ENCODE data around the gene KCNQ5.

DNA sequence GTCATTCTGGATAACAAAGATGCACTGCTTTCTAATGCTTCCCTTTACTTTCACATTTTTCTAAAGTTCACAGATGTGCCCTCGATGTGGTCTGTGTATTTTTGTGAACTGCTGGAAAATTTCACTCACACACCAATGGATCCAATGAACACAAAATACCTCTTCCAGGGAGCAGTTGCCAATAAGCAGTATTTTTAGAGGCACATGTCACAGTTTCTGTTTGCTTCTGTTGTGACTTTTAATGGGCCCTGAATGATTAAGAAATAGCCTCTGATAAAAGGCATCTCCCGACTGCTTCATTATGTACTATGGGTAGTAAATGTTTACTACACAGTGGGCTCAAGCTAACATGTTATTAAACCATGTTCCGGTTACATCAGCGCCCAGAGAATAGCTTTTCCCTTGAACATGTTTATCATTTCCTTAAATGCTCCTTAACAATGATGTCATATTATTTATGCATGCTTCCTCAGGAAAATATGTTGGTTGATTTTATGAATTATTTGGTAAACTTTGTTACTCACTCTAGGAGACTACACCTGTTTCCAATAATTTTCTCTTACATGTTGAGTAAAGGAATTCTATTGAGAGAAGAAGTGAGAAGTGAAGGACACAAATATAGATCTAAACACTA lies 188.0 kb downstream of the KCNQ5 start:
- TF ChIP-seq, protein P1, sequence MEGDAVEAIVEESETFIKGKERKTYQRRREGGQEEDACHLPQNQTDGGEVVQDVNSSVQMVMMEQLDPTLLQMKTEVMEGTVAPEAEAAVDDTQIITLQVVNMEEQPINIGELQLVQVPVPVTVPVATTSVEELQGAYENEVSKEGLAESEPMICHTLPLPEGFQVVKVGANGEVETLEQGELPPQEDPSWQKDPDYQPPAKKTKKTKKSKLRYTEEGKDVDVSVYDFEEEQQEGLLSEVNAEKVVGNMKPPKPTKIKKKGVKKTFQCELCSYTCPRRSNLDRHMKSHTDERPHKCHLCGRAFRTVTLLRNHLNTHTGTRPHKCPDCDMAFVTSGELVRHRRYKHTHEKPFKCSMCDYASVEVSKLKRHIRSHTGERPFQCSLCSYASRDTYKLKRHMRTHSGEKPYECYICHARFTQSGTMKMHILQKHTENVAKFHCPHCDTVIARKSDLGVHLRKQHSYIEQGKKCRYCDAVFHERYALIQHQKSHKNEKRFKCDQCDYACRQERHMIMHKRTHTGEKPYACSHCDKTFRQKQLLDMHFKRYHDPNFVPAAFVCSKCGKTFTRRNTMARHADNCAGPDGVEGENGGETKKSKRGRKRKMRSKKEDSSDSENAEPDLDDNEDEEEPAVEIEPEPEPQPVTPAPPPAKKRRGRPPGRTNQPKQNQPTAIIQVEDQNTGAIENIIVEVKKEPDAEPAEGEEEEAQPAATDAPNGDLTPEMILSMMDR (IDR thresholded peaks at IDR 0.05; ENCODE audit: control extremely low read depth in 1 of 3, insufficient read depth in 1 of 3, low read depth in 1 of 3, low read length in 3 of 3) = no peak
- no peak for TF ChIP-seq TEAD4 (IDR thresholded peaks at IDR 0.05; ENCODE audit: low read depth, low read length)
- TF ChIP-seq TAF1 (IDR thresholded peaks at IDR 0.05; ENCODE audit: low read depth, low read length) = no peak
- no peak for TF ChIP-seq YY1 (IDR thresholded peaks at IDR 0.05; ENCODE audit: low read depth, low read length)
- TF ChIP-seq JUND (IDR thresholded peaks at IDR 0.05; ENCODE audit: low read length) = no peak
- TF ChIP-seq CHD2 (IDR thresholded peaks at IDR 0.05; ENCODE audit: low read length) = no peak

Data from H1 (cell line).